Adipocyte (in vitro differentiated cells): ENCODE data around the gene MED8.
"Not testable (repeated sequence)": the region's sequence is repeated elsewhere in the genome, so short reads cannot be mapped to it uniquely, and the experiment has no call there.

Experiments used
- DNase-seq: peaks from one replicate; pipeline ENCODE4 v3.0.0-alpha.2; 2015; ENCODE audit warnings: low read depth
- H3K27me3 ChIP-seq: replicated peaks from 2 replicates; pipeline ENCODE4 v1.7.0; 2013; ENCODE audit warnings: mild to moderate bottlenecking, low read length, moderate library complexity; ENCODE audit not compliant: control insufficient read depth, insufficient read depth
- H3K36me3 ChIP-seq: 2 replicates; pipeline ENCODE4 v1.7.0; 2013; ENCODE audit warnings: low read length, mild to moderate bottlenecking, moderate library complexity; ENCODE audit not compliant: control insufficient read depth, insufficient read depth, severe bottlenecking
- H3K4me1 ChIP-seq: 2 replicates; pipeline ENCODE4 v1.7.0; 2013; ENCODE audit warnings: mild to moderate bottlenecking, low read length, moderate library complexity; ENCODE audit not compliant: control insufficient read depth, insufficient read depth
- H3K4me3 ChIP-seq: 2 replicates; pipeline ENCODE4 v1.7.0; 2013; ENCODE audit warnings: mild to moderate bottlenecking, low read length, moderate library complexity
- H3K9ac ChIP-seq: 2 replicates; pipeline ENCODE4 v1.7.0; 2013; ENCODE audit warnings: mild to moderate bottlenecking, low read length, moderate library complexity
- H3K9me3 ChIP-seq: 2 replicates; pipeline ENCODE4 v1.7.0; 2013; ENCODE audit warnings: mild to moderate bottlenecking, low read length, moderate library complexity; ENCODE audit not compliant: control insufficient read depth

MED8 gene

DNA sequence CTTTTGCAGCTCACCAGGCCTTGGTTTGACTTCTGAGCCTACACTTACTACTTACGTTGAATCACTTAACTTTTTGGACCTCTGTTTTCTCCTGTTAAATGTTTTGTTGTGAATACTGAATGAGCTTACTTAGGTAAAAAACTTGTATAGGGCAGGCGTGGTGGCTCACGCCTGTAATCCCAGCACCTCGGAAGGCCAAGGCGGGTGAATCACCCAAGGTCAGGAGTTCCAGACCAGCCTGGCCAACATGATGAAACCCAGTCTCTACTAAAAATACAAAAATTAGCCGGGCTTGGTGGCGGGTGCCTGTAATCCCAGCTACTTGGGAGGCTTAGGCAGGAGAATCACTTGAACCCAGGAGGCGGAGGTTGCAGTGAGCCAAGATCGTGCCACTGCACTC is 10.8 kb upstream of the MED8 start:
- not testable (repeated sequence) for H3K4me1 ChIP-seq, DNase-seq, H3K9ac ChIP-seq, H3K27me3 ChIP-seq, H3K4me3 ChIP-seq, H3K9me3 ChIP-seq
- peaks cover 44% of the 10 kb centered on the region for H3K36me3 ChIP-seq

- no peak for DNase-seq
- no peaks in the 10 kb centered on the region for H3K27me3 ChIP-seq
- no peaks in the 10 kb centered on the region for H3K4me1 ChIP-seq
- no peak overlapping the region for H3K4me3 ChIP-seq
- no peak overlapping the region for H3K9ac ChIP-seq
- peaks cover 26% of the 10 kb centered on the region for H3K36me3 ChIP-seq
- H3K9me3 ChIP-seq, result no peaks in the 10 kb centered on the region
Observed at GRCh38 chr1:43398227-43398626, 8.6 kb upstream of the MED8 start.

DNA sequence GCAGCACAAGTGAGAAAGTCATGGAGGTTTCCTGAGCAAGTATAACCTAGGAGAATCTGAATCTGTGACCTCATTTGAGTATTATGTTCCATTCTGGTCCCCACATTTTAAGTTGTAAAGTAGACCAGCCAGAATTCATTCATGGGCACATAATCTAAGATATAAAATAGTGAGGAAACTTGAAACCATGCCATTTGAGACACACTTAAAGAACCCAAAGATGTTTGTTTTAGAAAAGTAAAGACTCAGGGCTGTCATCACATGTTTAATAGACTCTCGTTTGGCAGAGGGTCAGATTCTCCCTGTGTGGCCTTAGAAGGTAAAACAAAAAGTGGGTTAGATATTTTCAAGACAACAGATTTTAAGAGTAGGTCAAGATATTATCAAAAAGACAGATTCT is 6.5 kb upstream of the MED8 start:
- Histone ChIP-seq H3K9me3 (no peaks in the 10 kb centered on the region), H3K9ac (no peak overlapping the region), H3K4me1 (peaks cover 4% of the 10 kb centered on the region), H3K36me3 (peaks cover 17% of the 10 kb centered on the region), H3K4me3 (no peak overlapping the region), H3K27me3 (no peaks in the 10 kb centered on the region)
- no peak for DNase-seq

GRCh38 chr1:43395523-43395922 is 5.9 kb upstream of the MED8 start:
- no peak overlapping the region for H3K4me3 ChIP-seq
- no peaks in the 10 kb centered on the region for H3K9me3 ChIP-seq
- H3K27me3 ChIP-seq, result no peaks in the 10 kb centered on the region
- H3K4me1 ChIP-seq, result peaks cover 10% of the 10 kb centered on the region
- no peak overlapping the region for H3K9ac ChIP-seq
- H3K36me3 ChIP-seq, result peaks cover 17% of the 10 kb centered on the region
- no peak for DNase-seq

DNA sequence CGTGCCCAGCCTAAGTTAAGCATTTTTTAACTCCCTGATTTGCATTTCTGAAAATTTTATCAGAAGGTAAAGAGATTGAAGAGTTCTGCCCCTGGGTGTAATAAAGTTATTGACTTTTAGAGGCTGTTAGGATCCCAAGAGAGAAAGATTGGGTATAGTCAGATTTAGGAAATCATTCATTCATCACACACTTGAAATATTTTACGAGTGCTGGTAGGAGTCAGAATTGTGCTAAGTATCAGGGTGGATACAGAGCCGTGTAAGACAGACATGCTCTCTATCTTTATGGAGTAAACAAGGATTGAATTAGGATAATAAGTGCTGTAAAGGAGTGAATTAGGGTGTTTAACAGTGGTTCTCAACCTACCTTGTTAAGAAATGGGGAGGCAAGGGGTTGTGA is 3.1 kb upstream of the MED8 start:
- Histone ChIP-seq H3K27me3 (no peaks in the 10 kb centered on the region), H3K9me3 (no peaks in the 10 kb centered on the region), H3K36me3 (peaks cover 17% of the 10 kb centered on the region), H3K9ac (no peak overlapping the region), H3K4me3 (no peak overlapping the region), H3K4me1 (peaks cover 26% of the 10 kb centered on the region)
- no peak for DNase-seq

GRCh38 chr1:43388613-43389012 is 987 bp downstream of the MED8 start:
- Histone ChIP-seq H3K9me3 (no peaks in the 10 kb centered on the region), H3K9ac (peak overlapping the region; percentile 95), H3K27me3 (no peaks in the 10 kb centered on the region), H3K4me3 (peak overlapping the region; percentile 96), H3K36me3 (peaks cover 40% of the 10 kb centered on the region), H3K4me1 (peaks cover 38% of the 10 kb centered on the region)
- no peak for DNase-seq

GRCh38 chr1:43387976-43388599 is 1.5 kb downstream of the MED8 start:
- no peak for DNase-seq
- Histone ChIP-seq H3K27me3 (no peaks in the 10 kb centered on the region), H3K4me3 (peak overlapping the region; percentile 96), H3K4me1 (peaks cover 38% of the 10 kb centered on the region), H3K9me3 (no peaks in the 10 kb centered on the region), H3K36me3 (peaks cover 45% of the 10 kb centered on the region), H3K9ac (peak overlapping the region; percentile 95)

GRCh38 chr1:43386676-43387075 is 2.9 kb downstream of the MED8 start:
- Histone ChIP-seq H3K4me1 (peaks cover 48% of the 10 kb centered on the region), H3K9me3 (no peaks in the 10 kb centered on the region), H3K27me3 (no peaks in the 10 kb centered on the region), H3K36me3 (peaks cover 53% of the 10 kb centered on the region), H3K9ac (peak overlapping the region; percentile 77), H3K4me3 (peak overlapping the region; percentile 6)
- no peak for DNase-seq

GRCh38 chr1:43383449-43383848 is 6.2 kb downstream of the MED8 start:
- DNase-seq, result no peak
- no peaks in the 10 kb centered on the region for H3K9me3 ChIP-seq
- H3K9ac ChIP-seq, result no peak overlapping the region
- peaks cover 56% of the 10 kb centered on the region for H3K36me3 ChIP-seq
- no peak overlapping the region for H3K4me3 ChIP-seq
- H3K27me3 ChIP-seq, result no peaks in the 10 kb centered on the region
- peaks cover 32% of the 10 kb centered on the region for H3K4me1 ChIP-seq

DNA sequence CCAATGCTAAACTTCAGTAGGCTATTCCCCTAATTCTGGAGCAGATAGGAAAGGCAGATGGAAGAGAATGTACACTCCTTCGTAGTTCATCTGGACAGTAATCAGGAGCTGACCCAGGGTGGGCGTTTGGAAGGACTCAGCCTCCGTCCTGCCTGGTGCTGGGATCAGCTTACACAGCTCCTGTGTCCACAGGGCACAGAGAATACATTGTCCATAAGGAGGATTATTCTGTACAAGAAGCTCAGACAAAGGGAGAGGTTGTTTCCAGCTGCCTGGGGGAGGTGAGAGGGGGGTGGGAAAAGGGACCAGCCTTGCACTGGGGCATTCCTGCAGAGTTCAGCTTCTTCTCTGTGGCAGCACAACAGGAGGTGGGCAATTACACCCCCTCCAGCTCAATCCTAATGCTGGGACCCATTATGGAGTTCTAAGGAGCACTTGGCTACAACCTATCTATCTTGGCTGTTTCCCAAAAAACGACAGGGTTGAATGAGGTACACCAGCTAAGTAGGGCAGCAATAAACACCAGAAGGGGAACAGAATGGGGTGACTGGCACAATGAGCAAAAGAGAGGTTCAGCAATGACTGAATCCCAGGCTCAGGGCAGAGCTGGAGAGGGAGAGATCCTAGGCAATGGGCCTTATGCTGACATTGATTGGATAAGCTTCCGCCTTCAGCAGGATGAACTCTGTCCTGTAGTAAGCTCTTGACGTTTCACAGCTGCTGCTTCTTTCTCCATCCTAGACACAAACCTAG is 7.4 kb downstream of the MED8 start:
- Histone ChIP-seq H3K4me3 (no peak overlapping the region), H3K36me3 (peaks cover 52% of the 10 kb centered on the region), H3K27me3 (no peaks in the 10 kb centered on the region), H3K4me1 (peaks cover 20% of the 10 kb centered on the region), H3K9me3 (no peaks in the 10 kb centered on the region), H3K9ac (no peak overlapping the region)
- no peak for DNase-seq

DNA sequence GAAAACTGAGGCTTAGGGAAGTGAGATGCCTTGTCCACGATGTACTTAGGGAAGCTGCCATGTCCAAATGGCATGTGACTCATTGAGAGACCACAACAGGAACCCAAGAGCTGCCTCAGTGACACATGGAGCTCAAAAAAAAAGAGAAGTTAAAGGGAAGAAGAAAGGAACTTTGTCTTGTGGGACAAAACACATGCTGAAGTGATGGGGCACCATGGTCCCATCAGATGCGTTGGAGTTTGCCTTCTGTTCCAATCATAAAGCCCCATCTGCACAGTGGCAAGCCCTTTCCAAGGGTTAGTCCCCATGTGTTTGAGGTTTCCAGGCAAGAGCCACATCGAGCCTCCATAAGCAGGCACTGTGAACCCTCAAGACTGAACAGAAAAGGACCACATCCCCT is 8.0 kb downstream of the MED8 start:
- H3K9ac ChIP-seq, result no peak overlapping the region
- peaks cover 47% of the 10 kb centered on the region for H3K36me3 ChIP-seq
- no peak overlapping the region for H3K4me3 ChIP-seq
- peaks cover 14% of the 10 kb centered on the region for H3K4me1 ChIP-seq
- no peaks in the 10 kb centered on the region for H3K9me3 ChIP-seq
- H3K27me3 ChIP-seq, result no peaks in the 10 kb centered on the region
- DNase-seq, result no peak
